Endothelial cell of hepatic sinusoid (primary cell): Measurements from ENCODE around the gene PRTG.
"Not testable (repeated sequence)": the region's sequence is repeated elsewhere in the genome, so short reads cannot be mapped to it uniquely, and the experiment has no call there.

Experiments
- in situ Hi-C: cut with HindIII; loops from 2 replicates; pipeline ENCODE4 v1.10.0; 2017; ENCODE audit warnings: low sequenced_read_pairs

The PRTG gene

GRCh38 chr15:55742927-55743728 lies at the start of gene PRTG:
TSS of gene PRTG (minus strand) at chr15:55743152. CDS start at chr15:55742931, 221 bp downstream.
- in situ Hi-C loops: no loop called here

- in situ Hi-C loops: no loop called here
These were observed 48.8 kb upstream of the PRTG start for GRCh38 chr15:55791551-55792400.

GRCh38 chr15:55789066-55789660 lies 46.2 kb upstream of the PRTG start:
- in situ Hi-C loops: no loop called here

GRCh38 chr15:55786341-55786740 lies 43.4 kb upstream of the PRTG start:
- in situ Hi-C loops: no loop called here

GRCh38 chr15:55785593-55785992 lies 42.6 kb upstream of the PRTG start:
- in situ Hi-C loops: not testable (repeated sequence)

- in situ Hi-C loops: no loop called here
These were observed 41.3 kb upstream of the PRTG start for GRCh38 chr15:55784286-55784685.

GRCh38 chr15:55782901-55783300 lies 39.9 kb upstream of the PRTG start:
- in situ Hi-C loops: no loop called here

- in situ Hi-C loops: no loop called here
These were observed 37.3 kb upstream of the PRTG start for GRCh38 chr15:55780292-55780691.

- in situ Hi-C loops: loop anchor here (10.0 kb wide), 1 partner anchor 64 kb away; no protein-coding TSS in a partner anchor
These were observed 36.0 kb upstream of the PRTG start for GRCh38 chr15:55778932-55779331.

GRCh38 chr15:55775316-55775715 lies 32.4 kb upstream of the PRTG start:
- in situ Hi-C loops: loop anchor here (10.0 kb wide), 1 partner anchor 61 kb away; no protein-coding TSS in a partner anchor

- in situ Hi-C loops: loop anchor here (10.0 kb wide), 1 partner anchor 60 kb away; no protein-coding TSS in a partner anchor
These were observed 31.4 kb upstream of the PRTG start for GRCh38 chr15:55774113-55774970.

GRCh38 chr15:55770806-55771205 lies 27.9 kb upstream of the PRTG start:
- in situ Hi-C loops: loop anchor here (10.0 kb wide), 1 partner anchor 56 kb away; no protein-coding TSS in a partner anchor

GRCh38 chr15:55770261-55770660 lies 27.3 kb upstream of the PRTG start:
- in situ Hi-C loops: loop anchor here (10.0 kb wide), 1 partner anchor 55 kb away; no protein-coding TSS in a partner anchor

- in situ Hi-C loops: no loop called here
These were observed 25.8 kb upstream of the PRTG start for GRCh38 chr15:55768670-55769185.

- in situ Hi-C loops: no loop called here
These were observed 23.7 kb upstream of the PRTG start for GRCh38 chr15:55766676-55767075.

- in situ Hi-C loops: no loop called here
These were observed 21.4 kb upstream of the PRTG start for GRCh38 chr15:55764398-55764797.

GRCh38 chr15:55758580-55758986 lies 15.6 kb upstream of the PRTG start:
- in situ Hi-C loops: no loop called here

- in situ Hi-C loops: not testable (repeated sequence)
These were observed 10.5 kb upstream of the PRTG start for GRCh38 chr15:55753433-55753832.

GRCh38 chr15:55750706-55751105 lies 7.8 kb upstream of the PRTG start:
- in situ Hi-C loops: no loop called here
